ENCODE data around the gene ZCCHC8. TPM values are rescaled to one million over a fixed set of nuclear protein-coding genes. Genes with fewer than 3 reads are reported as not detected.

Gene ZCCHC8
- total RNA-seq, 1 donor from 2014 or later: 25.3 TPM

DNA sequence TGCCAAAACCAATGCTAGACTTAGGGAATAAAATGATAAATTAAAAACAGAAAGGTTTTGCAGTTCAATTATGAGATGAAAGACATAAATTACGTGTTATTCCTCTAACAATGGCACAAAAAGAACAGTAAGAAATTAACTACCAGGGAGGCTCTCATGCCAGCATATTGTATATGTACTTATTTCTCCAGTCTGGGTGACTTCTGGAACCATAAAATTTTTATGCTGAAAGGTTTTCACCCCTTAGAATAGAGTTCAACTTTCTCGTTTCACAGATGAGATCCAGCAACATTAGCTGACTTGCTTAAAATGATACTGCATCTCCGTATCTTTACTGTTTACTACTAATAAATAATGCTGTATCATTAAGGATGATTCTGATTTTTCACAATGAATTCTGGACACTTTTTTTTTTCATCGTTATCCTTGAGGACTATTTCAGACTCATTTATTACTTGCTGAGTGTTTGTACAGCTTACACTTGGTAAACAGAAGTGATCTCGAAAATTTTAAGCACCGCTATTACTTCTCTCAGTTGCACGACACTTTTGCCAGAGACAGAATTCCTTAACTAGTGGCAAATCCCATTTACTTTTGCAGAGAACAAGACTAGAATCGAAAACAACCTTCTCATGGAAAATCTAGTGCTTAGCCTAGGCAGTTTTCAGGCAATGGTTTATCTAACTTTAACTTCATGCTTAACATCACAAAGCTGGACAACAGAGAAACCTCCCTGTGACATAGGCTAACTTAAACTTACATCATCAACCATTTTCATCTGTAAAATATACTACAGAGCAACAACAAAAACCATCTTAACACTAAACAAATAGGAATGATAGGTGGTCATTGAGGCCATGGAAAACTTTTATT, 23.4 kb upstream of the ZCCHC8 start:
- no peak for DNase-seq (ENCODE audit: low read depth)
- Histone ChIP-seq H3K36me3 (ENCODE audit: control insufficient read depth, insufficient read depth, low read length) (peaks cover 5% of the 10 kb centered on the region), H3K27me3 (ENCODE audit: control insufficient read depth, insufficient read depth, low read length) (no peaks in the 10 kb centered on the region), H3K4me3 (ENCODE audit: low read depth, low read length) (peak overlapping the region; percentile 50)
- TF ChIP-seq, protein P1, sequence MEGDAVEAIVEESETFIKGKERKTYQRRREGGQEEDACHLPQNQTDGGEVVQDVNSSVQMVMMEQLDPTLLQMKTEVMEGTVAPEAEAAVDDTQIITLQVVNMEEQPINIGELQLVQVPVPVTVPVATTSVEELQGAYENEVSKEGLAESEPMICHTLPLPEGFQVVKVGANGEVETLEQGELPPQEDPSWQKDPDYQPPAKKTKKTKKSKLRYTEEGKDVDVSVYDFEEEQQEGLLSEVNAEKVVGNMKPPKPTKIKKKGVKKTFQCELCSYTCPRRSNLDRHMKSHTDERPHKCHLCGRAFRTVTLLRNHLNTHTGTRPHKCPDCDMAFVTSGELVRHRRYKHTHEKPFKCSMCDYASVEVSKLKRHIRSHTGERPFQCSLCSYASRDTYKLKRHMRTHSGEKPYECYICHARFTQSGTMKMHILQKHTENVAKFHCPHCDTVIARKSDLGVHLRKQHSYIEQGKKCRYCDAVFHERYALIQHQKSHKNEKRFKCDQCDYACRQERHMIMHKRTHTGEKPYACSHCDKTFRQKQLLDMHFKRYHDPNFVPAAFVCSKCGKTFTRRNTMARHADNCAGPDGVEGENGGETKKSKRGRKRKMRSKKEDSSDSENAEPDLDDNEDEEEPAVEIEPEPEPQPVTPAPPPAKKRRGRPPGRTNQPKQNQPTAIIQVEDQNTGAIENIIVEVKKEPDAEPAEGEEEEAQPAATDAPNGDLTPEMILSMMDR (IDR thresholded peaks at IDR 0.05; ENCODE audit: insufficient read depth, low read length, poor library complexity, severe bottlenecking): no peak

DNA sequence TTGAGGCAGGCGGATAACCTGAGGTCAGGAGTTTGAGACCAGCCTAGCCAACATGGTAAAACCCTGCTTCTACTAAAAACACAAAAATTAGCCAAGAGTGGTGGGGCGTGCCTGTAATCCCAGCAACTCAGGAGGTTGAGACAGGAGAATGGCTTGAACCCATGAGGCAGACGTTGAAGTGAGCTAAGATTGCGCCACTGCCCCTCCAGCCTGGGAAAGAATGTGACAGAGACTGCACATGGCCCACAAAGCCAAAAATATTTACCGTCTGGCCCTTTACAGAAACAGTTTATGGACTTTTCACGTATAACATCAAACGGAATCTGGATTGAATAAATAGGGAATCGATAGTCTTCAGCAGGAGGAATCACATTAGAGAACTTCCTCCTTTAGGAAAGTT, 22.5 kb upstream of the ZCCHC8 start:
- Histone ChIP-seq H3K36me3 (ENCODE audit: control insufficient read depth, insufficient read depth, low read length) (peaks cover 6% of the 10 kb centered on the region), H3K4me3 (ENCODE audit: low read depth, low read length) (peak overlapping the region; percentile 14), H3K27me3 (ENCODE audit: control insufficient read depth, insufficient read depth, low read length) (no peaks in the 10 kb centered on the region)
- TF ChIP-seq, protein P1 (IDR thresholded peaks at IDR 0.05; ENCODE audit: insufficient read depth, low read length, poor library complexity, severe bottlenecking): no peak
- no peak for DNase-seq (ENCODE audit: low read depth)

GRCh38 chr12:122520676-122521075, 19.9 kb upstream of the ZCCHC8 start:
- no peak for DNase-seq (ENCODE audit: low read depth)
- no peaks in the 10 kb centered on the region for H3K27me3 ChIP-seq (ENCODE audit: control insufficient read depth, insufficient read depth, low read length)
- H3K36me3 ChIP-seq (ENCODE audit: control insufficient read depth, insufficient read depth, low read length): peaks cover 6% of the 10 kb centered on the region
- no peak overlapping the region for H3K4me3 ChIP-seq (ENCODE audit: low read depth, low read length)
- TF ChIP-seq, protein P1 (IDR thresholded peaks at IDR 0.05; ENCODE audit: insufficient read depth, low read length, poor library complexity, severe bottlenecking): no peak

GRCh38 chr12:122519418-122519817, 18.7 kb upstream of the ZCCHC8 start:
- H3K36me3 ChIP-seq (ENCODE audit: control insufficient read depth, insufficient read depth, low read length): peaks cover 6% of the 10 kb centered on the region
- no peak overlapping the region for H3K4me3 ChIP-seq (ENCODE audit: low read depth, low read length)
- no peaks in the 10 kb centered on the region for H3K27me3 ChIP-seq (ENCODE audit: control insufficient read depth, insufficient read depth, low read length)
- TF ChIP-seq, protein P1 (IDR thresholded peaks at IDR 0.05; ENCODE audit: insufficient read depth, low read length, poor library complexity, severe bottlenecking): no peak
- DNase-seq (ENCODE audit: low read depth): no peak

GRCh38 chr12:122518908-122519307, 18.2 kb upstream of the ZCCHC8 start:
- H3K27me3 ChIP-seq (ENCODE audit: control insufficient read depth, insufficient read depth, low read length): no peaks in the 10 kb centered on the region
- TF ChIP-seq, protein P1 (IDR thresholded peaks at IDR 0.05; ENCODE audit: insufficient read depth, low read length, poor library complexity, severe bottlenecking): no peak
- DNase-seq (ENCODE audit: low read depth): no peak
- peaks cover 6% of the 10 kb centered on the region for H3K36me3 ChIP-seq (ENCODE audit: control insufficient read depth, insufficient read depth, low read length)
- H3K4me3 ChIP-seq (ENCODE audit: low read depth, low read length): no peak overlapping the region
